Naive thymus-derived CD8-positive, alpha-beta T cell (primary cell): ENCODE data around the gene DNAJC11. TPM values are rescaled to one million over a fixed set of nuclear protein-coding genes. Genes with fewer than 3 reads are reported as not detected.

Experiments used
- ATAC-seq, 2 donors: fragments of 150-1000 bp; cut with Tn5 transposase in 1 of 2; sonication (Bioruptor Pico), chemical (Tn5 transposase) in 1 of 2; 1 replicate in 1 of 2; 2 replicates in 1 of 2; pipeline ENCODE4 v1.10.0; 2021; ENCODE audit warnings: mild to moderate bottlenecking in 2 of 2, moderate library complexity in 2 of 2
- POLR2A ChIA-PET: fragments of 350-600 bp; sonication (Branson Sonifier 250); formaldehyde crosslinking; loops from one replicate; lab custom pipeline; 2021; ENCODE audit warnings: antibody characterized with exemption; lab: Charles Lee
- DNase-seq, 10 donors: peaks; one replicate each; pipeline versions ENCODE4 v3.0.0 to v3.0.0-alpha.2; 2020 to 2022
- H3K27ac Mint-ChIP-seq, 10 donors: one replicate each; pipeline ENCODE4 v1.8.0; 2020 to 2022; ENCODE audit warnings: mild to moderate bottlenecking in 10 of 10, mixed read lengths in 10 of 10, moderate library complexity in 4 of 10, inconsistent platforms in 1 of 10
- H3K27me3 Mint-ChIP-seq, 5 donors: one replicate each; pipeline ENCODE4 v1.8.0; 2021 to 2022; ENCODE audit warnings: mixed read lengths in 5 of 5
- H3K36me3 Mint-ChIP-seq, 3 donors: one replicate each; pipeline ENCODE4 v1.8.0; 2020 to 2022; ENCODE audit warnings: mixed read lengths in 3 of 3, mild to moderate bottlenecking in 2 of 3, inconsistent platforms in 1 of 3
- H3K4me1 Mint-ChIP-seq, 4 donors: one replicate each; pipeline ENCODE4 v1.8.0; 2021 to 2022; ENCODE audit warnings: mixed read lengths in 4 of 4
- H3K4me3 Mint-ChIP-seq, 10 donors: one replicate each; pipeline ENCODE4 v1.8.0; 2020 to 2022; ENCODE audit warnings: mild to moderate bottlenecking in 10 of 10, mixed read lengths in 10 of 10, moderate library complexity in 6 of 10, inconsistent platforms in 1 of 10
- H3K9me3 Mint-ChIP-seq, 9 donors: one replicate each; pipeline ENCODE4 v1.8.0; 2020 to 2022; ENCODE audit warnings: mixed read lengths in 9 of 9, mild to moderate bottlenecking in 3 of 9, inconsistent platforms in 1 of 9, moderate library complexity in 1 of 9
- polyA plus RNA-seq, 3 donors: library from polyadenylated mRNA; unstranded; fragments of 300-500 nt; fragmentation: Illumina TruSeq; gene quantifications; one replicate each; pipeline ENCODE4 v1.2.3, GENCODE V29; 2021
- total RNA-seq, 8 experiments: library from RNA in 2 of 8; stranded (reverse) in 2 of 8; gene quantifications; one replicate each; pipeline ENCODE4 v1.2.3 and lab custom pipeline; 2021 to 2026

DNAJC11 gene
- total and polyA plus RNA-seq, 5 experiments from 2014 or later = 13.2 to 47.4 (median 22.5) TPM

DNA sequence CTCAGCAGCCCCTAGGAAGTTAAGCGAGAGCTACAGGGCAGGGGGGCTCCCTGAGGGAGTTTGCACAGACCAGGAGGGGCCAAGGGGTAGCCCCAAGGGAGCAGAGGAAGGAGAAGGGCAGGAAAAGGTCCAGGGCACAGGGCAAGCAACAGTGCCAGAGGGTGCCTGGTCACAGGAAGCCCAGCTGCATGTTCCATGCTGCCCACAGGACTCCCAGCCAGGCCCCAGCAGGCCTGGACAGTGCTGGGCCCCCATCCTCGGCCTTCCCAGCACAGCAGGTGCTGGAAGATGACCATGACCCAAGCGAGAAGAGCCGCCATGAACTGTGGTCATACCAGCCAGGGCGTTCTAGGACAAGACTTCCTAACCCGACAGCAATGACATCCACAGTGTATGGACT, 110.0 kb downstream of the DNAJC11 start:
- Mint-ChIP-seq H3K4me3 (peak overlapping the region in 4 of 10 donors; percentile 11 to 61 (median 35)), H3K36me3 (peaks cover 0 to 61% (median 2%) of the 10 kb centered on the region in 3 donors), H3K4me1 (peaks cover 24 to 66% (median 45%) of the 10 kb centered on the region in 4 donors), H3K9me3 (no peaks in the 10 kb centered on the region), H3K27ac (peak overlapping the region in 4 of 10 donors; percentile 62 to 85 (median 72)), H3K27me3 (no peaks in the 10 kb centered on the region)
- ATAC-seq (no peak), DNase-seq (no peak)
- POLR2A ChIA-PET = interaction anchor here (1.0 to 2.7 kb wide), 3 partner anchors 11 to 101 kb away, joined by 3 to 21 read pairs (median 5); partner anchors contain the start of genes KLHL21 and ZBTB48

DNA sequence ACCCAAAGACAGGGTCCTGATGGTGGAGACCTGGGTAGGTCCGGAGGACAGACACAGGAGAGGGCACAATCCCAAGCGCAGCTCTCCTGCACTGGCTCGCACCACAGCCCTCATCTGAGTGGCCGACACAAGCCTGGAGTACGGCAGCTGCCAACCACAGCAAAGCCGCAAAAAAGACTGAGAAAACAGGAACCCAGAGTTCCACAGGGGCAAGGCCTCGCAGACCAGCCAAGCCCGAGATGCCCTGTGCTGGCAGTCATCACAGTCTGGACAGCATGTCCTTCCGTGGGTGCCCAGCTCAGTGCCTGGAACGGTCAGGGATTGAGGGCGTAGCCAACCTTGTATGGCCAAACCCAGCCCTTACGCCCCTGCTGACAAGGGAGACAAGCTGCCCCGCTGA, 110.4 kb downstream of the DNAJC11 start:
- Mint-ChIP-seq H3K4me1 (peaks cover 23 to 64% (median 40%) of the 10 kb centered on the region in 4 donors), H3K9me3 (no peaks in the 10 kb centered on the region), H3K36me3 (peaks cover 0 to 56% (median 2%) of the 10 kb centered on the region in 3 donors), H3K4me3 (peak overlapping the region in 5 of 10 donors; percentile 11 to 65 (median 50)), H3K27ac (peak overlapping the region; percentile 31 to 85 (median 52)), H3K27me3 (no peaks in the 10 kb centered on the region)
- POLR2A ChIA-PET = interaction anchor here (1.0 to 2.7 kb wide), 2 partner anchors 11 to 101 kb away, joined by 5 to 21 read pairs; partner anchors contain the start of gene KLHL21
- DNase-seq = no peak
- ATAC-seq = peak; percentile 28 to 45

DNA sequence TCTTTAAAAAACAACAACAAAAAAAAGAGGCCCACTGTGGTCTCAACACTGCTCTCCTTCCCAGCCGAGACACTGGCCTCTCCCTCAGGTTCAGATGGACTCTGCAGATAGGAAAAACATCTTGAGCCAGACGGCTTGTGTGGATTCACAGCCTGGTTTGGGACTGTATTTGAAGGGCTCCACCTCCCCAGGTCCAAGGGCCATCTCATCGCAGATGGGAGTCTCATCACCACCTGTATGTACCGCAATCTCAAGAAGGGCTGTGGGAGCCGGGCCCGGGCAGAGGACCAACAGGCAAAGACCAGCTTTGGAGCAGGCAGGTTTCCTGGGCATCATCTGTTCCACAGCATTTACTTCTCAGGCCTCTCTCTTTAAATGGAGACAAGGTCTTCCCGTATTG, 111.6 kb downstream of the DNAJC11 start:
- Mint-ChIP-seq H3K4me1 (peaks cover 13 to 56% (median 32%) of the 10 kb centered on the region in 4 donors), H3K4me3 (no peak overlapping the region), H3K9me3 (no peaks in the 10 kb centered on the region), H3K27me3 (no peaks in the 10 kb centered on the region), H3K36me3 (peaks cover 0 to 45% (median 2%) of the 10 kb centered on the region in 3 donors), H3K27ac (peak overlapping the region in 7 of 10 donors; percentile 48 to 85 (median 63))
- POLR2A ChIA-PET = interaction anchor here (1.1 to 4.2 kb wide), 3 partner anchors 8 to 12 kb away, joined by 3 to 37 read pairs (median 6); partner anchors contain the start of genes KLHL21 and ZBTB48
- ATAC-seq (no peak), DNase-seq (no peak)

DNA sequence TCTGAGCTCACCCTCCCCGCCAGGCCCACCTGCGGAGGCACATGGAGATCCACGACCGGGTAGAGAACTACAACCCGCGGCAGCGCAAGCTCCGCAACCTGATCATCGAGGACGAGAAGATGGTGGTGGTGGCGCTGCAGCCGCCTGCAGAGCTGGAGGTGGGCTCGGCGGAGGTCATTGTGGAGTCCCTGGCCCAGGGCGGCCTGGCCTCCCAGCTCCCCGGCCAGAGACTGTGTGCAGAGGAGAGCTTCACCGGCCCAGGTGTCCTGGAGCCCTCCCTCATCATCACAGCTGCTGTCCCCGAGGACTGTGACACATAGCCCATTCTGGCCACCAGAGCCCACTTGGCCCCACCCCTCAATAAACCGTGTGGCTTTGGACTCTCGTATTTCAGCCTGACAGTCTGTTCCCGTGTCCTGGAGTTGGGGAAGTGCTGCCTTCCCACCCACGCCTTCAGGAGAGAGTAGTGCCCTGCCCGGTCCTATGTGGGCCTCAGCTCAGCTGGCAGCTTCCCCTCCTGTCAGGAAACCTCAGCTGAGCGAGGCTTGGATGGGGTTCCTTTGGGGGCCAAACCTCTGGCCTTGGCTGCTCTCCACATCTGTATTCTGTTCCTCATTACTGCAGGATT, 112.6 kb downstream of the DNAJC11 start:
- Mint-ChIP-seq H3K9me3 (no peaks in the 10 kb centered on the region), H3K27ac (peak overlapping the region in 3 of 10 donors; percentile 15 to 77 (median 73)), H3K4me1 (peaks cover 20 to 60% (median 36%) of the 10 kb centered on the region in 4 donors), H3K27me3 (no peaks in the 10 kb centered on the region), H3K4me3 (no peak overlapping the region), H3K36me3 (peaks cover 0 to 35% (median 2%) of the 10 kb centered on the region in 3 donors)
- DNase-seq (no peak), ATAC-seq (no peak)
- POLR2A ChIA-PET = interaction anchor here (1.1 to 4.2 kb wide), 3 partner anchors 9 to 13 kb away, joined by 3 to 37 read pairs (median 6); partner anchors contain the start of genes KLHL21 and ZBTB48

DNA sequence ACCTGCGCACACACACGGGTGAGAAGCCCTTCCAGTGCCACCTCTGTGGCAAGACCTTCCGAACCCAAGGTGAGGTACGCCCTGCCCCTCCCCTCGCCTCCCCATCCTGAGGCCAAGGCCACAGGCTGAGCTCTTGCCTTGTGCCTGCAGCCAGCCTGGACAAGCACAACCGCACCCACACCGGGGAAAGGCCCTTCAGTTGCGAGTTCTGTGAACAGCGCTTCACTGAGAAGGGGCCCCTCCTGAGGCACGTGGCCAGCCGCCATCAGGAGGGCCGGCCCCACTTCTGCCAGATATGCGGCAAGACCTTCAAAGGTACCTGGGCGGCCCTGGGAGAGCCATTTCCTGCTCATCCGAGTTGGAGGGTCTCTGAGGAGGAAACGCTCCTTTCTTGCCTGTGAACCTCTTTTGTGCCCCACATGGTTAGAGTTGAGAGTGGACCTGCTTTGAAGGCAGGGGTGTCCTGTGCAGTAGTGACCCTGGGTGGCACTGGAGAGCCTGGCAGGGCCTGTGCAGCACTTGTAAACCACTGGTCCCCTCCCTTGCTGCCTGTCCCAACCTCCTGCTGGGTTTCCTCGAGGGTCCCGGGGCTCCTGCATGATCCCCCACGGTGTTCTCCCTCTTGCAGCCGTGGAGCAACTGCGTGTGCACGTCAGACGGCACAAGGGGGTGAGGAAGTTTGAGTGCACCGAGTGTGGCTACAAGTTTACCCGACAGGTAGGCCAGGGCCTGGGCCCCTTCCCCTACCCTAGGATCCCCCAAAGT, 113.3 kb downstream of the DNAJC11 start:
- DNase-seq (no peak), ATAC-seq (peak in 1 of 2 donors; percentile 13)
- Mint-ChIP-seq H3K4me1 (peaks cover 20 to 54% (median 35%) of the 10 kb centered on the region in 4 donors), H3K36me3 (peaks cover 0 to 30% (median 2%) of the 10 kb centered on the region in 3 donors), H3K9me3 (no peaks in the 10 kb centered on the region), H3K27me3 (no peaks in the 10 kb centered on the region), H3K4me3 (no peak overlapping the region), H3K27ac (peak overlapping the region in 7 of 10 donors; percentile 9 to 77 (median 62))
- POLR2A ChIA-PET = interaction anchor here (1.0 to 4.2 kb wide), 3 partner anchors 8 to 14 kb away, joined by 5 to 37 read pairs (median 6); partner anchors contain the start of genes KLHL21 and ZBTB48

DNA sequence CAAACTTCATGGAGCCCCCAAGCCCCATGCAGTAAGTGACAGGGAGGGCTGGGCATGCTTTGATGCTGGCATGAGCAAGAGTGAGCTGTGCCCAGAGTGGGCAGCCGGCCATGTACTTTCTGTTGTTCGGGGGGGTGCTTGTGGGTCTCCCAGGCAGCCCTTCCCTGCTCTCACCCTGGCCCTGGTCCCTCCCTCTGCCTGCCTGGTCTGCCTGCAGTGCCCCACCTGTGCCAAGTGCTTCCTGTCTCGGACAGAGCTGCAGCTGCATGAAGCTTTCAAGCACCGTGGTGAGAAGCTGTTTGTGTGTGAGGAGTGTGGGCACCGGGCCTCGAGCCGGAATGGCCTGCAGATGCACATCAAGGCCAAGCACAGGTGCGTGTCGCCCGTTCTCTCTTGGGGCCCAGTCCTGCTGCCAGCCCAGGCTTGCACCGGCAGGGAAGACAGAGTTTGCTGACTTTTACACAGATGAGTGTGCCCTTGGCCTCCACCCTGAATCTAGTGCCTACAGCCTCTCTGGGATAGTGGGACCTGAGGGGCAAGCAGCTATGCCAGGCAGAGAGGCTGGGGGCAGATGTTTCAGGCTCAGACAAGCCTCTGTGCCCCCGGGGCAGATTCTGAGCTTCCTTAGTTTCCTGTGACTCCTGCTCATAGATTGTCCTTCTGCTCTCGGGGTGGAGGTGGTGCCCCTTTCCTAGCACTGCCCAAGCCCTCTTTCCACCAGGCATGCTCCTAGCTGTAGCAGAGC, 114.2 kb downstream of the DNAJC11 start:
- POLR2A ChIA-PET = interaction anchor here (0.5 to 4.2 kb wide), 3 partner anchors 10 to 124 kb away, joined by 3 to 37 read pairs (median 5); partner anchors contain the start of gene KLHL21
- peaks cover 20 to 52% (median 37%) of the 10 kb centered on the region in 4 donors for H3K4me1 Mint-ChIP-seq
- H3K27ac Mint-ChIP-seq = peak overlapping the region in 8 of 10 donors; percentile 9 to 73 (median 60)
- DNase-seq = no peak
- H3K36me3 Mint-ChIP-seq = peaks cover 0 to 28% (median 2%) of the 10 kb centered on the region in 3 donors
- no peaks in the 10 kb centered on the region for H3K9me3 Mint-ChIP-seq
- ATAC-seq = no peak
- no peaks in the 10 kb centered on the region for H3K27me3 Mint-ChIP-seq
- H3K4me3 Mint-ChIP-seq = no peak overlapping the region

- POLR2A ChIA-PET = interaction anchor here (4.2 kb wide), 1 partner anchor 16 kb away, joined by 37 read pairs; the partner anchor contains the start of gene KLHL21
- Mint-ChIP-seq H3K9me3 (no peaks in the 10 kb centered on the region), H3K27me3 (no peaks in the 10 kb centered on the region), H3K4me1 (peaks cover 18 to 54% (median 40%) of the 10 kb centered on the region in 4 donors), H3K4me3 (no peak overlapping the region), H3K27ac (peak overlapping the region in 2 of 10 donors; percentile 34 to 69), H3K36me3 (peaks cover 0 to 30% (median 2%) of the 10 kb centered on the region in 3 donors)
- ATAC-seq = no peak
- no peak for DNase-seq
These were observed 115.2 kb downstream of the DNAJC11 start for GRCh38 chr1:6586404-6586816.

DNA sequence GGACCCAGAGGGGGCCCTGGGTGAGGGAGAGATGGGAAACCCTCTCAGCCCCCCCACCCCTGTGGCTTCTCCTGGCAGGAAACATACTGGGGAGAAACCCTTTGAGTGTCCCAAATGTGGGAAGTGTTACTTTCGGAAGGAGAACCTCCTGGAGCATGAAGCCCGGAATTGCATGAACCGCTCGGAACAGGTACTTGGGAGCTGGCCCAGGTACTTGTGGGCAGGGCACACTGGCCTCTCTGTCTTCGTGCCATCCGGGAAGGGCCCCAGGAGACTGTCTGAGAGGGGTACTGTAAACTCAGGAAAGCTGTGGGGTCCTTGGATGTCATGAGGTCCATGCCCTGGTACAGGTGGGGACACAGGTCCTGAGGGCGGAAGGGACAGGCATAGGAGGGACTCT, 115.8 kb downstream of the DNAJC11 start:
- Mint-ChIP-seq H3K27me3 (no peaks in the 10 kb centered on the region), H3K27ac (peak overlapping the region in 1 of 10 donors; percentile 27), H3K9me3 (no peaks in the 10 kb centered on the region), H3K4me3 (no peak overlapping the region), H3K4me1 (peaks cover 16 to 54% (median 40%) of the 10 kb centered on the region in 4 donors), H3K36me3 (peaks cover 0 to 30% (median 2%) of the 10 kb centered on the region in 3 donors)
- POLR2A ChIA-PET = interaction anchor here (8.7 kb wide), 1 partner anchor 16 kb away, joined by 145 read pairs; the partner anchor contains the start of gene KLHL21
- ATAC-seq (no peak), DNase-seq (no peak)

DNA sequence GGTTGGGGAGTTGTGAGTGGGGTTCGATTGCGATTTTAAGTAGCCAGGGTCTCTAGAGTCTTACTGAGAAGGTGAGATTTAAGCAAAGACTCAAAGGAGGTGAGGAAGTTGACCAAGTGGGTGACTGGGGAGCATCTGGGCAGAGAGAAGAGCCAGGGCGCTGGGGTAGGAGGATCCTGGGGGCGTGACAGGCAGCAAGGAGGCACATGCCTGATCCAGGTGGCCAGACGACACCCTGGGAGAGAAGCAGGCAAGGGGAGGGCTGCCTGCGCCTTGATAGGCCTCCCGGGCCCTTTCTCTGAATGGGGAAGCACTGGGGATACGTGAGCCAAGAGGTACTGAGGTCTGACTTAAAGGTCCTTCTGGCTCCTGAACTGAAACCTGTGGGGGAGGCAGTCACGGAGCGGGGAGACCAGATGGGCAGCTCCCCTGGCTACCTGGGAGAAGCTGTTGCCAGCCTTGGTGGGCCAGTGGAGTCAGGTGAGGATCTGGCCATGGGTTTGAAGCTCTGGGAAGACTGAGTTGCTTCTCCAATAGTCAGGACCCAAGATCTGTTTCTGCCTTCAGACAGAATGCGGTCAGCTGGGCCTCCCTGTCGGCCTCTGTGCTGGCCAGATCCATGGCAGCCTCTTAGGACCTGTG, 116.4 kb downstream of the DNAJC11 start:
- H3K27me3 Mint-ChIP-seq = no peaks in the 10 kb centered on the region
- POLR2A ChIA-PET = interaction anchor here (8.7 kb wide), 1 partner anchor 17 kb away, joined by 145 read pairs; the partner anchor contains the start of gene KLHL21
- peaks cover 0 to 25% (median 0%) of the 10 kb centered on the region in 3 donors for H3K36me3 Mint-ChIP-seq
- ATAC-seq = no peak
- H3K27ac Mint-ChIP-seq = peak overlapping the region in 6 of 10 donors; percentile 14 to 72 (median 42)
- DNase-seq = no peak
- peak overlapping the region in 1 of 10 donors; percentile 63 for H3K4me3 Mint-ChIP-seq
- H3K9me3 Mint-ChIP-seq = no peaks in the 10 kb centered on the region
- peaks cover 18 to 54% (median 41%) of the 10 kb centered on the region in 4 donors for H3K4me1 Mint-ChIP-seq
